ENCODE results near the gene DNAJA3.

DNA sequence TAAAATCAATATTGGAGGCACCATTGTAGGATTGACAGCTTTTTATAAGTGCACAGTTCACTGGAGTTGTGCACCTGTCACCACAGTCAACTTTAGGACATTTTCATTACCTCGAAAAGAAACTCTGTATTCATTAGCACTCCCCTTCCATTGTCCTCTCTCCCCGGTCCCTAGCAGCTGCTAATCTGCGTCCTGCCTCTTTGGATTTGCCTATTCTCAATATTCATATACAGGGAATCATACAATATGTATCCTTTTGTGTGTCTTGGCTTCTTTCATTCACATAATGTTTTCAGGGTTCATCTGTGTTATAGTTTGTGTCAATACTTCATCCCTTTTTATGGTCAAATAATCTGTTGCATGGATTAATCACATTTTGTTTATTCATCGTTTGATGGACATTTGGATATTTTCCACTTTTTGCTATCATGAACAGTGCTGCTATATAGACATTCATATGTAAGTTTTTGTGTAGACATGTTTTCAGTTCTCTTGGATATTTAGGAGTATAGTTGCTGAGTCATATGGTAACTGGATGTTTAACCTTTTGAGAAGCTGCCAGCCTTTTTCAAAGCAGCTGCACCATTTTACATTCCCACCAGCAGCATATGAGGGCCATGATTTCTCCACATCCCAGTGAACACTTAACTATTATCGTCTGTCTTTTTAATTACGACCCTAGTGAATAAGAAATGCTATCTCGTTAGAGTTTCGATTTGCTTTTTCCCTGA is 9.8 kb downstream of the DNAJA3 start:
- TF ChIP-seq GLIS3 (CRISPR knock-in tag; IDR thresholded peaks at IDR 0.05) (no peak), PPARA (CRISPR knock-in tag; IDR thresholded peaks at IDR 0.05; ENCODE audit: borderline replicate concordance) (no peak), POU6F1 (CRISPR knock-in tag; IDR thresholded peaks at IDR 0.05; ENCODE audit: borderline replicate concordance, low read depth) (no peak), CSDC2 (CRISPR knock-in tag; IDR thresholded peaks at IDR 0.05) (no peak), TOX (CRISPR knock-in tag; IDR thresholded peaks at IDR 0.05; ENCODE audit: borderline replicate concordance) (no peak), ZFP3 (CRISPR knock-in tag; IDR thresholded peaks at IDR 0.05) (no peak), ZFP30 (CRISPR knock-in tag; IDR thresholded peaks at IDR 0.05) (no peak), ARNTL (CRISPR knock-in tag; IDR thresholded peaks at IDR 0.05; ENCODE audit: borderline replicate concordance, low read depth) (no peak)
- TF ChIP-seq, protein P1, sequence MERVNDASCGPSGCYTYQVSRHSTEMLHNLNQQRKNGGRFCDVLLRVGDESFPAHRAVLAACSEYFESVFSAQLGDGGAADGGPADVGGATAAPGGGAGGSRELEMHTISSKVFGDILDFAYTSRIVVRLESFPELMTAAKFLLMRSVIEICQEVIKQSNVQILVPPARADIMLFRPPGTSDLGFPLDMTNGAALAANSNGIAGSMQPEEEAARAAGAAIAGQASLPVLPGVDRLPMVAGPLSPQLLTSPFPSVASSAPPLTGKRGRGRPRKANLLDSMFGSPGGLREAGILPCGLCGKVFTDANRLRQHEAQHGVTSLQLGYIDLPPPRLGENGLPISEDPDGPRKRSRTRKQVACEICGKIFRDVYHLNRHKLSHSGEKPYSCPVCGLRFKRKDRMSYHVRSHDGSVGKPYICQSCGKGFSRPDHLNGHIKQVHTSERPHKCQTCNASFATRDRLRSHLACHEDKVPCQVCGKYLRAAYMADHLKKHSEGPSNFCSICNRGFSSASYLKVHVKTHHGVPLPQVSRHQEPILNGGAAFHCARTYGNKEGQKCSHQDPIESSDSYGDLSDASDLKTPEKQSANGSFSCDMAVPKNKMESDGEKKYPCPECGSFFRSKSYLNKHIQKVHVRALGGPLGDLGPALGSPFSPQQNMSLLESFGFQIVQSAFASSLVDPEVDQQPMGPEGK (CRISPR knock-in tag; IDR thresholded peaks at IDR 0.05; ENCODE audit: borderline replicate concordance), result no peak
